Measurements from ENCODE around the gene ACTN4. TPM values are rescaled to one million over a fixed set of nuclear protein-coding genes. Genes with fewer than 3 reads are reported as not detected.

The ACTN4 gene
- total and polyA plus RNA-seq, 2 donors (not counting 3 experiments of a cell fraction or from before 2014, with no cell fraction given) = 313 to 748 TPM

DNA sequence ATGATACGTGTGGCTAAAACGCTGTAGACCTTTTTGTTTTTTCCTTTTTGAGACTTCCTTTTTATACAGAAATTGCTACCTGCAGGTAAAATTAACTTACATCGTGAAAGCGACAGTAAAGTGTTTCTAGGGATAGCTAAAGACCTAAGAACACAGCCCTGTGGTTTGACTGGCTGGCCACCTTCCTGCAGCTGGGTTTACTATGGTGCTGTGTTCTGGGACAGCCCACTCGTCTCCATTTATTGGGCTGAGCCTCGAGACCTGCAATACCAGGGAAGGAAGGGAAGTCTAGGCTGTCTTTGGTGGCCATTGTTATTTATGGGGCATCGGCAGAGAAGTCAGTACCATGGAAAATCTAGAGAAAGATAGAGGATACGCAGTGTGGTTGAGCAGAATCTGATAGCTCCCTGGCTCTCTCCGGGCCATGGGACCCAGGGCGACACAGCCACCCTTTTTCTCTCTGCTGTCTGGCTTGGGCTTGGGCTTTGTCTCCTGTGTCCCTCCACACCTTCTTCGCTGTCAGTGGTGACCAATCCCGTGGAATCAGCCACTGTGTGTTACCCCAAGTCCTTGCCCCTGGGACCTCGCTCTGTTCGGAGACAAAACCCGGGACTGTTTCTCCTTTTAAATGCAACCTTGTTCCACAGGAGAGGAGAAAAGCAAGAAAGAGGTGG, 30.9 kb downstream of the ACTN4 start:
- FAIRE-seq (no peak), DNase-seq (ENCODE audit: low read depth, low spot score) (no peak)
- no peak for TF ChIP-seq POLR2AphosphoS5 (IDR thresholded peaks at IDR 0.05; ENCODE audit: insufficient read depth, low read depth, low read length)
- H3K4me3 ChIP-seq (replicated peaks in 1 of 3; ENCODE audit: insufficient read depth in 1 of 3, low read depth in 1 of 3, low read length in 3 of 3) = no peak overlapping the region
- BruUV-seq (replicated peaks) = no TSS peak
- no peaks in the 10 kb centered on the region for H3K9me3 ChIP-seq (replicated peaks; ENCODE audit: control insufficient read depth, insufficient read depth, low read length)
- H3K27ac ChIP-seq (ENCODE audit: insufficient read depth, low read depth, low read length) = peak overlapping the region; percentile 13
- H3K9ac ChIP-seq (replicated peaks; ENCODE audit: extremely low read depth, insufficient read depth, low read length) = no peak overlapping the region
- H3K36me3 ChIP-seq (ENCODE audit: control insufficient read depth in 2 of 2, extremely low read depth in 1 of 2, insufficient read depth in 2 of 2, low read length in 2 of 2) = peaks cover 0 to 2% of the 10 kb centered on the region in 2 experiments
- H3K4me1 ChIP-seq (ENCODE audit: control insufficient read depth, extremely low read depth, insufficient read depth, low read length) = peaks cover 54% of the 10 kb centered on the region
- no peaks in the 10 kb centered on the region for H3K9me1 ChIP-seq (replicated peaks; ENCODE audit: control insufficient read depth, extremely low read depth, insufficient read depth, low read length)
- no peaks in the 10 kb centered on the region for H3K27me3 ChIP-seq (ENCODE audit: control insufficient read depth in 2 of 2, insufficient read depth in 2 of 2, low read length in 2 of 2)
- CTCF ChIA-PET = interaction anchor here (1.0 to 1.2 kb wide), 2 partner anchors 10 to 44 kb away, joined by 3 to 4 read pairs; no protein-coding TSS in a partner anchor
- no peak overlapping the region for H3K4me2 ChIP-seq (ENCODE audit: insufficient read depth, low read length)
- no peaks in the 10 kb centered on the region for H4K20me1 ChIP-seq (replicated peaks; ENCODE audit: control insufficient read depth, extremely low read depth, insufficient read depth, low read length)
- POLR2A ChIA-PET = no interaction called here
- intact Hi-C loops (cut with micrococcal nuclease) (no loop called here), dilution Hi-C loops (cut with MboI; ENCODE audit: extremely low pct_ligation_motif_present, low sequenced_read_pairs) (no loop called here)
- no peak overlapping the region for H2AFZ ChIP-seq (ENCODE audit: low read depth, low read length)
- H3K79me2 ChIP-seq (ENCODE audit: control insufficient read depth, insufficient read depth, low read length) = peaks cover 92% of the 10 kb centered on the region

GRCh38 chr19:38678891-38679494, 31.5 kb downstream of the ACTN4 start:
- H3K27me3 ChIP-seq (ENCODE audit: control insufficient read depth in 2 of 2, insufficient read depth in 2 of 2, low read length in 2 of 2) = no peaks in the 10 kb centered on the region
- H3K4me1 ChIP-seq (ENCODE audit: control insufficient read depth, extremely low read depth, insufficient read depth, low read length) = peaks cover 61% of the 10 kb centered on the region
- H3K9ac ChIP-seq (replicated peaks; ENCODE audit: extremely low read depth, insufficient read depth, low read length) = no peak overlapping the region
- no peak for FAIRE-seq
- no peak overlapping the region for H3K4me2 ChIP-seq (ENCODE audit: insufficient read depth, low read length)
- CTCF ChIA-PET = interaction anchor here (0.7 to 1.1 kb wide), 3 partner anchors 9 to 44 kb away, joined by 3 read pairs; no protein-coding TSS in a partner anchor
- no peak overlapping the region for H2AFZ ChIP-seq (ENCODE audit: low read depth, low read length)
- peak overlapping the region; percentile 71 for H3K27ac ChIP-seq (ENCODE audit: insufficient read depth, low read depth, low read length)
- TF ChIP-seq MAX (IDR thresholded peaks at IDR 0.05; ENCODE audit: insufficient read depth, insufficient read length) (no peak), POLR2AphosphoS5 (IDR thresholded peaks at IDR 0.05; ENCODE audit: insufficient read depth, low read depth, low read length) (no peak), GATA2 (IDR thresholded peaks at IDR 0.05; ENCODE audit: insufficient read depth, insufficient read length, low read depth, low read length) (no peak), POLR2A (IDR thresholded peaks at IDR 0.05; ENCODE audit: low read depth, low read length) (no peak), EZH2 (IDR thresholded peaks at IDR 0.05; ENCODE audit: borderline replicate concordance, low read depth, low read length, severe bottlenecking) (no peak), JUN (IDR thresholded peaks at IDR 0.05; ENCODE audit: borderline replicate concordance, insufficient read depth, insufficient read length, low read depth) (no peak), MYC (IDR thresholded peaks at IDR 0.05; ENCODE audit: low read depth, low read length) (no peak)
- intact Hi-C loops (cut with micrococcal nuclease) = no loop called here
- H3K9me3 ChIP-seq (replicated peaks; ENCODE audit: control insufficient read depth, insufficient read depth, low read length) = no peaks in the 10 kb centered on the region
- H4K20me1 ChIP-seq (replicated peaks; ENCODE audit: control insufficient read depth, extremely low read depth, insufficient read depth, low read length) = no peaks in the 10 kb centered on the region
- DNase-seq (ENCODE audit: low read depth, low spot score) = no peak
- no TSS peak for BruUV-seq (replicated peaks)
- no peaks in the 10 kb centered on the region for H3K9me1 ChIP-seq (replicated peaks; ENCODE audit: control insufficient read depth, extremely low read depth, insufficient read depth, low read length)
- dilution Hi-C loops (cut with MboI; ENCODE audit: extremely low pct_ligation_motif_present, low sequenced_read_pairs) = no loop called here
- H3K79me2 ChIP-seq (ENCODE audit: control insufficient read depth, insufficient read depth, low read length) = peaks cover 90% of the 10 kb centered on the region
- H3K4me3 ChIP-seq (replicated peaks in 1 of 3; ENCODE audit: insufficient read depth in 1 of 3, low read depth in 1 of 3, low read length in 3 of 3) = no peak overlapping the region
- H3K36me3 ChIP-seq (ENCODE audit: control insufficient read depth in 2 of 2, extremely low read depth in 1 of 2, insufficient read depth in 2 of 2, low read length in 2 of 2) = peaks cover 0 to 2% of the 10 kb centered on the region in 2 experiments
- POLR2A ChIA-PET = no interaction called here
